GM18867 (cell line): ENCODE measurements around the gene FUBP1.
"Not testable (repeated sequence)": the region's sequence is repeated elsewhere in the genome, so short reads cannot be mapped to it uniquely, and the experiment has no call there.

ENCODE experiments used
- ATAC-seq: cut with Tn5 transposase; IDR thresholded peaks from one replicate; pipeline ENCODE4 v1.9.1; 2021; ENCODE audit warnings: mild to moderate bottlenecking, moderate library complexity; ENCODE audit not compliant: unreplicated experiment

FUBP1 gene

GRCh38 chr1:77989744-77990143 lies 10.9 kb upstream of the FUBP1 start:
- ATAC-seq, result no peak

GRCh38 chr1:77987919-77988318 lies 9.0 kb upstream of the FUBP1 start:
- no peak for ATAC-seq

- ATAC-seq, result no peak
Measured at GRCh38 chr1:77986810-77987209, 7.9 kb upstream of the FUBP1 start.

GRCh38 chr1:77984629-77985028 lies 5.8 kb upstream of the FUBP1 start:
- ATAC-seq, result no peak

- ATAC-seq, result no peak
Measured at GRCh38 chr1:77983997-77984355, 5.1 kb upstream of the FUBP1 start.

- not testable (repeated sequence) for ATAC-seq
Measured at GRCh38 chr1:77983352-77983996, 4.6 kb upstream of the FUBP1 start.

- ATAC-seq, result peak; percentile 74
Measured at GRCh38 chr1:77978293-77978968, 441 bp downstream of the FUBP1 start.

- no peak for ATAC-seq
Measured at GRCh38 chr1:77977989-77978292, 931 bp downstream of the FUBP1 start.

GRCh38 chr1:77976433-77977076 lies 2.3 kb downstream of the FUBP1 start:
- ATAC-seq, result no peak

- ATAC-seq, result no peak
Measured at GRCh38 chr1:77975907-77976306, 3.0 kb downstream of the FUBP1 start.

GRCh38 chr1:77975386-77975785 lies 3.5 kb downstream of the FUBP1 start:
- ATAC-seq, result no peak

- ATAC-seq, result no peak
Measured at GRCh38 chr1:77972080-77972479, 6.8 kb downstream of the FUBP1 start.

GRCh38 chr1:77970192-77970591 lies 8.7 kb downstream of the FUBP1 start:
- no peak for ATAC-seq

GRCh38 chr1:77966291-77966690 lies 12.6 kb downstream of the FUBP1 start:
- ATAC-seq, result no peak

GRCh38 chr1:77961392-77961791 lies 17.5 kb downstream of the FUBP1 start:
- no peak for ATAC-seq

- ATAC-seq, result no peak
Measured at GRCh38 chr1:77958850-77959249, 20.0 kb downstream of the FUBP1 start.

- ATAC-seq, result no peak
Measured at GRCh38 chr1:77958391-77958790, 20.5 kb downstream of the FUBP1 start.

- ATAC-seq, result no peak
Measured at GRCh38 chr1:77956464-77956863, 22.4 kb downstream of the FUBP1 start.

- ATAC-seq, result no peak
Measured at GRCh38 chr1:77955709-77956108, 23.2 kb downstream of the FUBP1 start.

GRCh38 chr1:77954521-77954920 lies 24.4 kb downstream of the FUBP1 start:
- ATAC-seq, result no peak

GRCh38 chr1:77953907-77954306 lies 25.0 kb downstream of the FUBP1 start:
- ATAC-seq, result no peak

GRCh38 chr1:77951328-77951727 lies 27.5 kb downstream of the FUBP1 start:
- no peak for ATAC-seq

- peak; percentile 78 for ATAC-seq
Measured at GRCh38 chr1:77950873-77951272, 28.0 kb downstream of the FUBP1 start.
